22Rv1 (cell line): Measurements from ENCODE around the gene PGM1.

ENCODE experiments used
- ZFX ChIP-seq: fragments of 450-650 bp; IDR thresholded peaks from 2 replicates; pipeline ENCODE4 v1.6.1; 2017; ENCODE audit warnings: antibody characterized with exemption, borderline replicate concordance
- TF ChIP-seq, protein P1 (sequence below): fragments of 450-650 bp; IDR thresholded peaks from 2 replicates; pipeline ENCODE4 v1.5.1; 2017; ENCODE audit warnings: mild to moderate bottlenecking

DNA sequence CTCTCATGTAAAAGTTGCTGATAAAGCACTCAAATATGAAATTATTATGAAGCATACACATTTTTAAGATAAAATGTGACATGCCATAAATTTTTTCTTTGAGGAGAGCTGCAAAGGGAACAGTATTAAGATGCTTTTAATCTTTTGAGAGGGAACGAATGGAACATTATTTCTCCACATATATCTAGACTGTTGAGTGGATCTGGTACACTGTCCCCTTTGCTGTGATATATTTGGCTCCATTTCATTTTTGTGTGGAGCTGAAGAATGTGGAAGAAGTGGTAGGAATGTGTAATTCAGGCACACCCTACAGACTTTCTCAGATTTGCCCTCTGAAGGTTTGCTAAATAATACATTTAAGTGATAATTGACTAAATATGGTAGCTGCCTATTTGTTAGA lies 31.7 kb downstream of the PGM1 start:
- TF ChIP-seq, protein P1, sequence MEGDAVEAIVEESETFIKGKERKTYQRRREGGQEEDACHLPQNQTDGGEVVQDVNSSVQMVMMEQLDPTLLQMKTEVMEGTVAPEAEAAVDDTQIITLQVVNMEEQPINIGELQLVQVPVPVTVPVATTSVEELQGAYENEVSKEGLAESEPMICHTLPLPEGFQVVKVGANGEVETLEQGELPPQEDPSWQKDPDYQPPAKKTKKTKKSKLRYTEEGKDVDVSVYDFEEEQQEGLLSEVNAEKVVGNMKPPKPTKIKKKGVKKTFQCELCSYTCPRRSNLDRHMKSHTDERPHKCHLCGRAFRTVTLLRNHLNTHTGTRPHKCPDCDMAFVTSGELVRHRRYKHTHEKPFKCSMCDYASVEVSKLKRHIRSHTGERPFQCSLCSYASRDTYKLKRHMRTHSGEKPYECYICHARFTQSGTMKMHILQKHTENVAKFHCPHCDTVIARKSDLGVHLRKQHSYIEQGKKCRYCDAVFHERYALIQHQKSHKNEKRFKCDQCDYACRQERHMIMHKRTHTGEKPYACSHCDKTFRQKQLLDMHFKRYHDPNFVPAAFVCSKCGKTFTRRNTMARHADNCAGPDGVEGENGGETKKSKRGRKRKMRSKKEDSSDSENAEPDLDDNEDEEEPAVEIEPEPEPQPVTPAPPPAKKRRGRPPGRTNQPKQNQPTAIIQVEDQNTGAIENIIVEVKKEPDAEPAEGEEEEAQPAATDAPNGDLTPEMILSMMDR, result no peak
- no peak for TF ChIP-seq ZFX
